Measurements from ENCODE around the gene DAG1.

- TF ChIP-seq POLR2A (IDR thresholded peaks at IDR 0.05), result no peak
- TF ChIP-seq, protein P1, sequence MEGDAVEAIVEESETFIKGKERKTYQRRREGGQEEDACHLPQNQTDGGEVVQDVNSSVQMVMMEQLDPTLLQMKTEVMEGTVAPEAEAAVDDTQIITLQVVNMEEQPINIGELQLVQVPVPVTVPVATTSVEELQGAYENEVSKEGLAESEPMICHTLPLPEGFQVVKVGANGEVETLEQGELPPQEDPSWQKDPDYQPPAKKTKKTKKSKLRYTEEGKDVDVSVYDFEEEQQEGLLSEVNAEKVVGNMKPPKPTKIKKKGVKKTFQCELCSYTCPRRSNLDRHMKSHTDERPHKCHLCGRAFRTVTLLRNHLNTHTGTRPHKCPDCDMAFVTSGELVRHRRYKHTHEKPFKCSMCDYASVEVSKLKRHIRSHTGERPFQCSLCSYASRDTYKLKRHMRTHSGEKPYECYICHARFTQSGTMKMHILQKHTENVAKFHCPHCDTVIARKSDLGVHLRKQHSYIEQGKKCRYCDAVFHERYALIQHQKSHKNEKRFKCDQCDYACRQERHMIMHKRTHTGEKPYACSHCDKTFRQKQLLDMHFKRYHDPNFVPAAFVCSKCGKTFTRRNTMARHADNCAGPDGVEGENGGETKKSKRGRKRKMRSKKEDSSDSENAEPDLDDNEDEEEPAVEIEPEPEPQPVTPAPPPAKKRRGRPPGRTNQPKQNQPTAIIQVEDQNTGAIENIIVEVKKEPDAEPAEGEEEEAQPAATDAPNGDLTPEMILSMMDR (IDR thresholded peaks at IDR 0.05), result no peak
These were observed 14.4 kb downstream of the DAG1 start for GRCh38 chr3:49484471-49484870.
